IMR-90 (cell line): ENCODE data around the gene CNKSR2.

Source experiments
- BHLHE40 ChIP-seq: fragments of 150-350 bp; IDR thresholded peaks from 2 replicates; pipeline ENCODE4 v1.6.1; 2016; ENCODE audit warnings: mild to moderate bottlenecking, low read depth, low read length
- CEBPB ChIP-seq: IDR thresholded peaks from 2 replicates; pipeline ENCODE4 v1.6.1; 2012; ENCODE audit warnings: low read depth, low read length, improper control_type of control experiment
- FOS ChIP-seq: fragments of 150-350 bp; IDR thresholded peaks from 2 replicates; pipeline ENCODE4 v1.6.1; 2016; ENCODE audit warnings: low read depth, low read length
- MAFK ChIP-seq: IDR thresholded peaks from 2 replicates; pipeline ENCODE4 v1.6.1; 2012; ENCODE audit warnings: low read depth, low read length, improper control_type of control experiment
- MAZ ChIP-seq: IDR thresholded peaks from 2 replicates; pipeline ENCODE4 v1.6.1; 2012; ENCODE audit warnings: low read depth, mild to moderate bottlenecking, low read length, improper control_type of control experiment, moderate library complexity, borderline replicate concordance
- POLR2A ChIP-seq: IDR thresholded peaks from 2 replicates; pipeline ENCODE4 v1.6.1; 2012; ENCODE audit warnings: mild to moderate bottlenecking, low read depth, low read length
- RAD21 ChIP-seq: IDR thresholded peaks from 2 replicates; pipeline ENCODE4 v1.6.1; 2012; ENCODE audit warnings: low read length, improper control_type of control experiment
- RCOR1 ChIP-seq: IDR thresholded peaks from 2 replicates; pipeline ENCODE4 v1.6.1; 2012; ENCODE audit warnings: mild to moderate bottlenecking, low read length, improper control_type of control experiment; ENCODE audit not compliant: insufficient replicate concordance
- RFX5 ChIP-seq: IDR thresholded peaks from 2 replicates; pipeline ENCODE4 v1.8.0; 2012; ENCODE audit warnings: low read depth, mild to moderate bottlenecking, low read length, moderate library complexity
- SMC3 ChIP-seq: fragments of 150-350 bp; IDR thresholded peaks from 2 replicates; pipeline ENCODE4 v1.6.1; 2016; ENCODE audit warnings: low read depth, mild to moderate bottlenecking, antibody characterized with exemption, low read length, moderate library complexity
- USF2 ChIP-seq: fragments of 150-350 bp; IDR thresholded peaks from 2 replicates; pipeline ENCODE4 v1.6.1; 2017; ENCODE audit warnings: mild to moderate bottlenecking, antibody characterized with exemption, low read length, low read depth
- TF ChIP-seq, protein P1 (sequence below): conservative IDR thresholded peaks from 2 replicates; pipeline ENCODE4 v1.5.1; 2012; ENCODE audit warnings: mild to moderate bottlenecking, low read depth, low read length, improper control_type of control experiment
- TF ChIP-seq, protein P2 (sequence below): fragments of 150-350 bp; IDR thresholded peaks from 2 replicates; pipeline ENCODE4 v1.6.1; 2016; ENCODE audit warnings: low read depth, mild to moderate bottlenecking, low read length, moderate library complexity, borderline replicate concordance

DNA sequence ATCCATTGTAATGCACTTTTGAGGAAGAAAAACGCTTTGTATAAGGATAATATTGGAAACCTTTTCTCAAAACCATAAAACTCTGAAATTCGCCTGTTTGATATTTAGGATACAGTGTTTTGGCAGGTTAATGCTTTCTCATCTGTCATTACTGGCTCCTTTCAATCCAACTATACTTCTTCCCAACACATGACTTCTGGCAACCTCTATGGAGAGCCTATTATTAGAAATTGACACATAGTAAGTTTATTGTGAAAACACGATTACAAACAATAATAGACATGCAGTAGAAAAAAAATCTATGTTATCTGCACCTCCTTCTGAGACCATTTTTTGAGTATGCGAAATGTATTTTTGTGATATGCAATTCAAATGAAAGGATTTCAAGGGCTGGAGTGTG, 288.5 kb downstream of the CNKSR2 start:
- TF ChIP-seq, protein P1, sequence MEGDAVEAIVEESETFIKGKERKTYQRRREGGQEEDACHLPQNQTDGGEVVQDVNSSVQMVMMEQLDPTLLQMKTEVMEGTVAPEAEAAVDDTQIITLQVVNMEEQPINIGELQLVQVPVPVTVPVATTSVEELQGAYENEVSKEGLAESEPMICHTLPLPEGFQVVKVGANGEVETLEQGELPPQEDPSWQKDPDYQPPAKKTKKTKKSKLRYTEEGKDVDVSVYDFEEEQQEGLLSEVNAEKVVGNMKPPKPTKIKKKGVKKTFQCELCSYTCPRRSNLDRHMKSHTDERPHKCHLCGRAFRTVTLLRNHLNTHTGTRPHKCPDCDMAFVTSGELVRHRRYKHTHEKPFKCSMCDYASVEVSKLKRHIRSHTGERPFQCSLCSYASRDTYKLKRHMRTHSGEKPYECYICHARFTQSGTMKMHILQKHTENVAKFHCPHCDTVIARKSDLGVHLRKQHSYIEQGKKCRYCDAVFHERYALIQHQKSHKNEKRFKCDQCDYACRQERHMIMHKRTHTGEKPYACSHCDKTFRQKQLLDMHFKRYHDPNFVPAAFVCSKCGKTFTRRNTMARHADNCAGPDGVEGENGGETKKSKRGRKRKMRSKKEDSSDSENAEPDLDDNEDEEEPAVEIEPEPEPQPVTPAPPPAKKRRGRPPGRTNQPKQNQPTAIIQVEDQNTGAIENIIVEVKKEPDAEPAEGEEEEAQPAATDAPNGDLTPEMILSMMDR = no peak
- no peak for TF ChIP-seq RCOR1
- no peak for TF ChIP-seq MAFK
- TF ChIP-seq USF2 = no peak
- TF ChIP-seq RAD21 = no peak
- TF ChIP-seq, protein P2, sequence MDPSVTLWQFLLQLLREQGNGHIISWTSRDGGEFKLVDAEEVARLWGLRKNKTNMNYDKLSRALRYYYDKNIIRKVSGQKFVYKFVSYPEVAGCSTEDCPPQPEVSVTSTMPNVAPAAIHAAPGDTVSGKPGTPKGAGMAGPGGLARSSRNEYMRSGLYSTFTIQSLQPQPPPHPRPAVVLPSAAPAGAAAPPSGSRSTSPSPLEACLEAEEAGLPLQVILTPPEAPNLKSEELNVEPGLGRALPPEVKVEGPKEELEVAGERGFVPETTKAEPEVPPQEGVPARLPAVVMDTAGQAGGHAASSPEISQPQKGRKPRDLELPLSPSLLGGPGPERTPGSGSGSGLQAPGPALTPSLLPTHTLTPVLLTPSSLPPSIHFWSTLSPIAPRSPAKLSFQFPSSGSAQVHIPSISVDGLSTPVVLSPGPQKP = no peak
- TF ChIP-seq POLR2A = no peak
- TF ChIP-seq SMC3 = no peak
- no peak for TF ChIP-seq BHLHE40
- TF ChIP-seq CEBPB = no peak
- TF ChIP-seq RFX5 = no peak
- no peak for TF ChIP-seq FOS
- no peak for TF ChIP-seq MAZ
